ENCODE data around the gene MYRF. TPM values are rescaled to one million over a fixed set of nuclear protein-coding genes. Genes with fewer than 3 reads are reported as not detected.

MYRF gene
- total RNA-seq, 3 donors from 2014 or later, result 0.08 to 1.1 (median 0.24) TPM

- DNase-seq (no peak), ATAC-seq (no peak)
- Mint-ChIP-seq H3K9me3 (no peaks in the 10 kb centered on the region), H3K36me3 (ENCODE audit: insufficient read depth) (no peaks in the 10 kb centered on the region), H3K27me3 (ENCODE audit: low read depth) (no peaks in the 10 kb centered on the region), H3K4me3 (no peak overlapping the region), H3K4me1 (ENCODE audit: low read depth) (no peaks in the 10 kb centered on the region)
Measured at GRCh38 chr11:61739966-61740365, 12.5 kb upstream of the MYRF start.

DNA sequence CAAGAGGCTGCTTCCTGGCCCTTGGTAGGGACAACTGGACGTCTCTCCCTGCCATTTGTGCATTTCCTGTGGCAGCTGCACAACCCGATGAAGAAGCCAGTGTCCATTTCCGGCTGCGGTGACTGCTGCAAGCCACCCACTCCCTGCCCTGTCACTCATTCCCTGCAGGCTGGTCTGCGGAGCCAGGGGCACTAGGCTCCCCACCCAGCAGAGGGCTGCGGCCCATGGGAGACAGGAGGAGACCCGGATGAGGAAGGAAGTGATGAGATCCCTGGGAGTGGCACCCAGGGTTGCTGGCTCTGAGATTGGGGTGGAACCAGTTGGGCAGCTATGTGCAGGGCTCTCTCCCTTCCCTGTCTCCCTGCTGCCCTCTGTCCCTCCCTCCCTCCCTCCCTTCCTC lies 10.0 kb upstream of the MYRF start:
- Mint-ChIP-seq H3K4me1 (ENCODE audit: low read depth) (no peaks in the 10 kb centered on the region), H3K4me3 (no peak overlapping the region), H3K9me3 (no peaks in the 10 kb centered on the region), H3K27me3 (ENCODE audit: low read depth) (no peaks in the 10 kb centered on the region), H3K36me3 (ENCODE audit: insufficient read depth) (no peaks in the 10 kb centered on the region)
- no peak for DNase-seq
- no peak for ATAC-seq

DNA sequence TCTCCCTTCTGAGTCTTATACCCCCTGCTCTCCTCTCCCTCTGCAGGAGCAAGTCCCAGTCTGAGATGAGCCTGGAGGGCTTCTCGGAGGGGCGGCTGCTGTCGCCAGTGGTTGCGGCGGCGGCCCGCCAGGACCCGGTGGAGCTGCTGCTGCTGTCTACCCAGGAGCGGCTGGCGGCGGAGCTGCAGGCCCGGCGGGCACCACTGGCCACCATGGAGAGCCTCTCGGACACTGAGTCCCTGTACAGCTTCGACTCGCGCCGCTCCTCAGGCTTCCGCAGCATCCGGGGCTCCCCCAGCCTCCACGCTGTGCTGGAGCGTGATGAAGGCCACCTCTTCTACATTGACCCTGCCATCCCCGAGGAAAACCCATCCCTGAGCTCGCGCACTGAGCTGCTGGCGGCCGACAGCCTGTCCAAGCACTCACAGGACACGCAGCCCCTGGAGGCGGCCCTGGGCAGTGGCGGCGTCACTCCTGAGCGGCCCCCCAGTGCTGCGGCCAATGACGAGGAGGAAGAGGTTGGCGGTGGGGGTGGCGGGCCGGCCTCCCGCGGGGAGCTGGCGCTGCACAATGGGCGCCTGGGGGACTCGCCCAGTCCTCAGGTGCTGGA lies 8.8 kb upstream of the MYRF start:
- DNase-seq (no peak), ATAC-seq (no peak)
- Mint-ChIP-seq H3K36me3 (ENCODE audit: insufficient read depth) (no peaks in the 10 kb centered on the region), H3K4me1 (ENCODE audit: low read depth) (no peaks in the 10 kb centered on the region), H3K9me3 (no peaks in the 10 kb centered on the region), H3K4me3 (no peak overlapping the region), H3K27me3 (ENCODE audit: low read depth) (no peaks in the 10 kb centered on the region)

DNA sequence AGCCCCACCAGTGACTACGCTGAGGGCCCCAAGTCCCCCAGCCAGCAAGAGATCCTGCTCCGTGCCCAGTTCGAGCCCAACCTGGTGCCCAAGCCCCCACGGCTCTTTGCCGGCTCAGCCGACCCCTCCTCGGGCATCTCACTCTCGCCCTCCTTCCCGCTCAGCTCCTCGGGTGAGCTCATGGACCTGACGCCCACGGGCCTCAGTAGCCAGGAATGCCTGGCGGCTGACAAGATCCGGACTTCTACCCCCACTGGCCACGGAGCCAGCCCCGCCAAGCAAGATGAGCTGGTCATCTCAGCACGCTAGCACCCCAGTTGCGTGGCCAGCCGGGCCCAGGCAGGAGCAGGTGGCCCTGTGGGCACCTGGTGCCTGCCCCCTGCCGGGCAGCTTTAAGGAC lies 8.3 kb upstream of the MYRF start:
- no peak overlapping the region for H3K4me3 Mint-ChIP-seq
- H3K36me3 Mint-ChIP-seq (ENCODE audit: insufficient read depth), result no peaks in the 10 kb centered on the region
- ATAC-seq, result no peak
- DNase-seq, result no peak
- peaks cover 4% of the 10 kb centered on the region for H3K27me3 Mint-ChIP-seq (ENCODE audit: low read depth)
- no peaks in the 10 kb centered on the region for H3K4me1 Mint-ChIP-seq (ENCODE audit: low read depth)
- H3K9me3 Mint-ChIP-seq, result no peaks in the 10 kb centered on the region

GRCh38 chr11:61744609-61745156 lies 7.8 kb upstream of the MYRF start:
- no peaks in the 10 kb centered on the region for H3K9me3 Mint-ChIP-seq
- H3K4me1 Mint-ChIP-seq (ENCODE audit: low read depth), result no peaks in the 10 kb centered on the region
- DNase-seq, result no peak
- no peak for ATAC-seq
- H3K36me3 Mint-ChIP-seq (ENCODE audit: insufficient read depth), result no peaks in the 10 kb centered on the region
- H3K27me3 Mint-ChIP-seq (ENCODE audit: low read depth), result peaks cover 9% of the 10 kb centered on the region
- H3K4me3 Mint-ChIP-seq, result no peak overlapping the region

DNA sequence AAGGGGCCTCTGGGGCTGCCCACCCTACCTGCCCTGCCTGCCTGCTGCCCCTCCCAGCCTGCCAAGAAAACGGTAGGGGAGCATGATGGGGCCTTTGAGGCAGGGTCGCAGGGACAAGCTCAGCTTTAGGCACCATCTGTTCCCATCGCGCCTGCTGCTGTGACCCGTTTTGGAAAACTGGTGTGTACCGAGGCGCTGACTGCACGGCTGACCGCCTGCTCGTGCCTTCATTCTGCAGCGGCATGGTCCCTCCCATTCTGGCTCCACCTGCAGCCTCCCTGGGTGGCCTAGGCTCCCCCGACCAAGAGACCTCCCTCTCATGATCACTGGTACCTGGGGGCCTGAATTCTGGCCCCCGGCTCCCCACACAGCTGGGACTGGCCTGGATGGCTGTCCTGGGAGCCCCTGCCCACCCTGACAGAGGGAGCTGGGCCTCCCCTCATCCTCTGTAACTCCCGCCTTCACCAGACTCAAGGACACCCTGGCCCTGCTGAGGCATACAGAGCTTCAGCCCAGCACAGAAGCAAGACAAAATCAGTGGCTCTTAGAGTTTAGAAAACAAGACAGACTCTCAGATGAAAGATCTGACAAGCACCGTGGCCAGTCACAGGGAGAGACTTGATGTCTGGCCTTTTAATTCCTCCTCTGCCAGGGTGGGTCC lies 6.5 kb upstream of the MYRF start:
- no peak for ATAC-seq
- Mint-ChIP-seq H3K27me3 (ENCODE audit: low read depth) (peaks cover 10% of the 10 kb centered on the region), H3K36me3 (ENCODE audit: insufficient read depth) (no peaks in the 10 kb centered on the region), H3K4me1 (ENCODE audit: low read depth) (no peaks in the 10 kb centered on the region), H3K9me3 (no peaks in the 10 kb centered on the region), H3K4me3 (no peak overlapping the region)
- DNase-seq, result no peak

GRCh38 chr11:61746442-61747191 lies 5.8 kb upstream of the MYRF start:
- Mint-ChIP-seq H3K27me3 (ENCODE audit: low read depth) (peaks cover 17% of the 10 kb centered on the region), H3K36me3 (ENCODE audit: insufficient read depth) (no peaks in the 10 kb centered on the region), H3K9me3 (no peaks in the 10 kb centered on the region), H3K4me3 (no peak overlapping the region), H3K4me1 (ENCODE audit: low read depth) (no peaks in the 10 kb centered on the region)
- ATAC-seq, result no peak
- no peak for DNase-seq

DNA sequence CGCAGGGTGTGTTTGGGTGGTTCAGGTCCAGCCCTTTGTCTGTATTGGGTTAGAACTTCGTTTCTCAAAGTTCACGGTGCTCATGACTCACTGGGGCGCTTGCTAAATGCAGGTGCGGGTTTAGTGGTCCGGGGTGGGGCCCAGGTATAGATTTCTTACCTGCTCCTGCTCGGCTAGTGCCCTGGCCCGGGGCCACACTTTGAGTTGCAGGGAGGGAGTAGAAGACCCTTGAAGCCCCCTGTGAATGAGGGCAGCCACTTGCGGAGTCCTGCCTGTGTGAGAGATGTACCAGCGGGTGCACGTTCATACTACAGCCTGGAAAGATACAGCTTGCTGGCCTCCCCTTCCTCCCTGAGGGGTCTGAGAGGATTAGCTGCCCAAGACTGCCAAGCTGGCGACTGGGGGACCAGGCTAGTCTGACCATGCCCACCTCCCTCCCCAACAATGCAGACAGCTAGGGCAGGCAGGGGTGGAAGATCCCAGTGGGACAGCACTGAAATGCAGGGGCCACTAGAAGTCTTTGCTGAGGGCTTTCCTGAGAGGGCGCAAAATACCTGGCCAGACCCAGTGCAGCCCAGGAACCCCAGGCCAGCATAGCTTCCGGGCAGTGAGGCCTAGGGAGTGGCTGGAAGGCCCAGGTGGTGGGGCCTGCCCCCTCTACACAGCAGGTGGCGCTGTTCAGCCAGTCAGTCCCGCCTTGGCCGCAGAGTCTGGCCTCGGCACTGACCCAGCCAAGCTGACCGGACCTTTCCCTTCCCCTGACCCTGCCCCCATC lies 5.1 kb upstream of the MYRF start:
- DNase-seq (peak; percentile 19), ATAC-seq (peak; percentile 27 to 36)
- no peaks in the 10 kb centered on the region for H3K9me3 Mint-ChIP-seq
- peaks cover 2% of the 10 kb centered on the region for H3K4me1 Mint-ChIP-seq (ENCODE audit: low read depth)
- H3K4me3 Mint-ChIP-seq, result no peak overlapping the region
- H3K27me3 Mint-ChIP-seq (ENCODE audit: low read depth), result peaks cover 22% of the 10 kb centered on the region
- no peaks in the 10 kb centered on the region for H3K36me3 Mint-ChIP-seq (ENCODE audit: insufficient read depth)

- no peaks in the 10 kb centered on the region for H3K36me3 Mint-ChIP-seq (ENCODE audit: insufficient read depth)
- H3K9me3 Mint-ChIP-seq, result no peaks in the 10 kb centered on the region
- H3K4me1 Mint-ChIP-seq (ENCODE audit: low read depth), result peaks cover 3% of the 10 kb centered on the region
- ATAC-seq (no peak), DNase-seq (no peak)
- peaks cover 23% of the 10 kb centered on the region for H3K27me3 Mint-ChIP-seq (ENCODE audit: low read depth)
- H3K4me3 Mint-ChIP-seq, result no peak overlapping the region
Measured at GRCh38 chr11:61747967-61748285, 4.5 kb upstream of the MYRF start.

DNA sequence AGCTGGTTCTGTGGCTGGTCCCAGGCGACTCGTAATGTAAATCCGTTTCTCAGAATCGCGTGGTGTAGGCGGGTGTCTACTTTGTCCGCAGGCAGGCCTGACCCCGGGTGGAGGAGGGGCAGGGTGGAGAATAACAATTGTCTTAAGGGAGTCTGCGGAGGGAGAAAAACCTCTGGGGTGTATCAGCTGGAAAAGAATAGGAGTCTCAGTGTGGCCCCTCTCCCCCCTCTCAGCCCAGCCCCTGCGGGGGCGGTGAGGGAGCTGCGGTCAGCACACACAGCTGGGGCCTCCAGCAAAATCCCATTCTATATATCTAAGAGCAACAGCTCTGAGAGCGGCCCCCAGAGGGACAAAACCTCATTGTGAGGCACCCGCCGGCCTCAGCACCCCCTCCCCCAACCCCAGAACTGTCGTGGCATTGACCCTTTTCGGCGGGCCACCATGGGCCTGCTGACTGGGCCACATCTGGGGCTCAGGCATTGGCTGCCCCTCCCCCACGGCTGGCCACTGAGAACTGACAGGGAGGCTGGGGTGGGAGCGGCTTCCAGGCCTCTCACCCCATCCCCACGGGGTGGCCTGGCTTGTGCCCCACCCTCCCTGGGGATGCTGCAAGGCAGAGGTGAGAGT lies 2.7 kb upstream of the MYRF start:
- peaks cover 33% of the 10 kb centered on the region for H3K27me3 Mint-ChIP-seq (ENCODE audit: low read depth)
- H3K9me3 Mint-ChIP-seq, result no peaks in the 10 kb centered on the region
- no peak overlapping the region for H3K4me3 Mint-ChIP-seq
- peaks cover 5% of the 10 kb centered on the region for H3K4me1 Mint-ChIP-seq (ENCODE audit: low read depth)
- ATAC-seq (no peak), DNase-seq (no peak)
- no peaks in the 10 kb centered on the region for H3K36me3 Mint-ChIP-seq (ENCODE audit: insufficient read depth)

DNA sequence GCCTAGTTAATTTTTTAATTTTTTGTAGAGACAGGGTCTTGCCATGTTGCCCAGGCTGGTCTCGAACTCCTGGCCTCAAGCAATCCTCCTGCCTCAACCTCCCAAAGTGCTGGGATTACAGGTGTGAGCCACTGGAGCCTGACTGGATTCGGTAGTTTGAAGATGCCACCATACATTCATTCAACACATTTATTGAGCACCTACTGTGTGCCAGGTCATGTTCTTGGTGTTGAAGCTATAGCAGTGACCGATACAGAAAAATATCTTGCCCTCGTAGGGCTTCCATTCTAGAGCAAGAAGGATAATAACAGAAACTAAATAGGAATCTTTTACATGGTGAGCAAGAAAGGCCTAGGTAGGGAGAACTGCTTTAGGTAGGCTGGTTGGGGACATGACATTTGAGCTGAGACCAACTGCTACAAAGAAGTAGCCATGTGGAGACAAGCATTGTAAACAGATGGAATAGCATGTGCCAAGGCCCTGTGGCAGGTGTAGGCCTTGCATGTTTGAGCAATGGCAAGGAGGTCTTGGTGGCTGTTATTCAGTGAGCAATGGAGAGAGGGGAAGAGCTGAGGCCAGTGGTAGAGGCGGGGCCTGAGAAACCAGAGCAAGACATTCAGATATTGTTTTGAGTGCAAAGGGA lies 1.7 kb upstream of the MYRF start:
- peaks cover 7% of the 10 kb centered on the region for H3K4me1 Mint-ChIP-seq (ENCODE audit: low read depth)
- peak overlapping the region; percentile 38 for H3K4me3 Mint-ChIP-seq

DNA sequence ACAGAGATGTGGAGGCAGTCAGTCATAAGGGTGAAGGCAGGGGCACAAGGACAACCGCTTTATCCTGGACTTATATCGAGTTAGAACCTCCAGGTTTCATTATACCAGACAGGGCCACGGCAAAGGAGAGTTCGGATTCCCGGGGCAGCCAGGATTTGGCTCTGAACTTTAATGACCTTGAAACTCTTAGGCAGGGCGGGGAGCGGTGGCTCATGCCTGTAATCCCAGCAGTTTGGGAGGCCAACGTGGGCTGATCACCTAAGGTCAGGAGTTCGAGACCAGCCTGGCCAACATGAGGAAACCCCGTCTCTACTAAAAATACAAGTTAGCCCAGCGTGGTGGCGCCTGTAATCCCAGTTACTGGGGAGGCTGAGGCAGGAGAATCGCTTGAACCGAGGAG lies 1.1 kb upstream of the MYRF start:
- peaks cover 11% of the 10 kb centered on the region for H3K4me1 Mint-ChIP-seq (ENCODE audit: low read depth)
- no peak for ATAC-seq
- H3K4me3 Mint-ChIP-seq, result peak overlapping the region; percentile 38
- H3K9me3 Mint-ChIP-seq, result no peaks in the 10 kb centered on the region
- no peak for DNase-seq
- peaks cover 33% of the 10 kb centered on the region for H3K27me3 Mint-ChIP-seq (ENCODE audit: low read depth)
- H3K36me3 Mint-ChIP-seq (ENCODE audit: insufficient read depth), result no peaks in the 10 kb centered on the region

More for the DNA sequence above, 1.7 kb upstream of the MYRF start:
- peaks cover 33% of the 10 kb centered on the region for H3K27me3 Mint-ChIP-seq (ENCODE audit: low read depth)
- ATAC-seq (no peak), DNase-seq (no peak)
- H3K36me3 Mint-ChIP-seq (ENCODE audit: insufficient read depth), result no peaks in the 10 kb centered on the region
- no peaks in the 10 kb centered on the region for H3K9me3 Mint-ChIP-seq

DNA sequence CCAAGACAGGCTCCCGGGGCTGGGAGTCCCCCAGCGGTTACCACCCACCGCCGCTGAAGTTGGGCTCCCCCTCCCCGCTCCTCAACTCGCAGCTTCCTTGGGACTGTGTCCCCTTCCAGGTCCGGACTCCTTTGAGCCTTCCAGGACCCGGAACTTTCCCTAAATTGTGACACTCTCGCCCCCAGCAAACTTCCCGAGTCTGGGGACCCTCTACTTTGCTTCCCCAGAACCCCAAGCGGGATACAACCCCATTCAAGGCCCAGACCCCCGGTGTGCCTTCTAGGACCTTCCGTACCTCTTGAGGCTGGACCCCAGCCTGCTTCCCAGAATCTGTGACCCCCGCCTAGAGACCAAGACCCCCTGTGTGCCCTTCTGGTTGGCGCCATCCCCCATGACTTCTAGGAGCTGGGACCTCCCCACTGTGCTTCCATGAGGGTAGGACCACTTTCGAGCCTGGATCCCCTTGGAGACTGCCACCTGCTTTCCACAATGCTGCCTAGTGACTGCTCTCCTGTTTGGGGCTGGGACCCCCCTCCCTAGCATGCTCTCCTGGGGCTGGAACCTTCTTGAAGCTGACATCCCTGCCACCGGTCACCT lies 587 bp downstream of the MYRF start:
- ATAC-seq (no peak), DNase-seq (no peak)
- peak overlapping the region; percentile 66 for H3K4me3 Mint-ChIP-seq

More for the DNA sequence above, 587 bp downstream of the MYRF start:
- H3K27me3 Mint-ChIP-seq (ENCODE audit: low read depth), result peaks cover 33% of the 10 kb centered on the region
- peaks cover 14% of the 10 kb centered on the region for H3K4me1 Mint-ChIP-seq (ENCODE audit: low read depth)
- no peaks in the 10 kb centered on the region for H3K36me3 Mint-ChIP-seq (ENCODE audit: insufficient read depth)
- no peaks in the 10 kb centered on the region for H3K9me3 Mint-ChIP-seq

All from activated T-cell treated with anti-CD3 and anti-CD28 coated beads, Interleukin-2, amount 50 U/mL, for 4 hours (primary cell).